Mucosa of stomach (tissue), 1 donor: ENCODE measurements around the gene PEX3.
"Not testable (repeated sequence)": the region's sequence is repeated elsewhere in the genome, so short reads cannot be mapped to it uniquely, and the experiment has no call there.

Experiments
- H3K27me3 ChIP-seq: one replicate; pipeline ENCODE4 v1.7.0; 2013; ENCODE audit warnings: mild to moderate bottlenecking, low read length; ENCODE audit not compliant: control insufficient read depth, insufficient read depth
- H3K36me3 ChIP-seq: one replicate; pipeline ENCODE4 v1.7.0; 2013; ENCODE audit warnings: low read length; ENCODE audit not compliant: control insufficient read depth, insufficient read depth
- H3K4me1 ChIP-seq: one replicate; pipeline ENCODE4 v1.7.0; 2013; ENCODE audit warnings: mild to moderate bottlenecking, low read length; ENCODE audit not compliant: control insufficient read depth, insufficient read depth
- H3K4me3 ChIP-seq: one replicate; pipeline ENCODE4 v1.7.0; 2013; ENCODE audit warnings: low read length
- H3K9ac ChIP-seq: one replicate; pipeline ENCODE4 v1.7.0; 2013; ENCODE audit warnings: mild to moderate bottlenecking, low read length, moderate library complexity
- H3K9me3 ChIP-seq: one replicate; pipeline ENCODE4 v1.7.0; 2013; ENCODE audit warnings: mild to moderate bottlenecking, low read length, moderate library complexity; ENCODE audit not compliant: control insufficient read depth
- donor health status: Pancreatic carcinoma.

The PEX3 gene

GRCh38 chr6:143426026-143426425 lies 24.6 kb upstream of the PEX3 start:
- no peak overlapping the region for H3K4me3 ChIP-seq
- no peaks in the 10 kb centered on the region for H3K4me1 ChIP-seq
- H3K9me3 ChIP-seq, result no peaks in the 10 kb centered on the region
- no peaks in the 10 kb centered on the region for H3K27me3 ChIP-seq
- H3K36me3 ChIP-seq, result no peaks in the 10 kb centered on the region
- H3K9ac ChIP-seq, result no peak overlapping the region

- no peak overlapping the region for H3K4me3 ChIP-seq
- H3K36me3 ChIP-seq, result no peaks in the 10 kb centered on the region
- H3K4me1 ChIP-seq, result no peaks in the 10 kb centered on the region
- no peak overlapping the region for H3K9ac ChIP-seq
- no peaks in the 10 kb centered on the region for H3K27me3 ChIP-seq
- no peaks in the 10 kb centered on the region for H3K9me3 ChIP-seq
These were observed 23.3 kb upstream of the PEX3 start for GRCh38 chr6:143427109-143427817.

- no peaks in the 10 kb centered on the region for H3K9me3 ChIP-seq
- H3K27me3 ChIP-seq, result no peaks in the 10 kb centered on the region
- H3K4me1 ChIP-seq, result no peaks in the 10 kb centered on the region
These were observed 20.6 kb upstream of the PEX3 start for GRCh38 chr6:143429970-143430369.

GRCh38 chr6:143431226-143431625 lies 19.4 kb upstream of the PEX3 start:
- Histone ChIP-seq H3K36me3 (no peaks in the 10 kb centered on the region), H3K27me3 (no peaks in the 10 kb centered on the region), H3K4me1 (no peaks in the 10 kb centered on the region), H3K4me3 (no peak overlapping the region), H3K9me3 (no peaks in the 10 kb centered on the region), H3K9ac (no peak overlapping the region)

More at GRCh38 chr6:143429970-143430369, 20.6 kb upstream of the PEX3 start:
- no peak overlapping the region for H3K9ac ChIP-seq
- no peaks in the 10 kb centered on the region for H3K36me3 ChIP-seq
- H3K4me3 ChIP-seq, result no peak overlapping the region

GRCh38 chr6:143432588-143432987 lies 18.0 kb upstream of the PEX3 start:
- no peaks in the 10 kb centered on the region for H3K4me1 ChIP-seq
- no peak overlapping the region for H3K4me3 ChIP-seq
- no peaks in the 10 kb centered on the region for H3K9me3 ChIP-seq
- H3K27me3 ChIP-seq, result no peaks in the 10 kb centered on the region
- H3K9ac ChIP-seq, result no peak overlapping the region
- no peaks in the 10 kb centered on the region for H3K36me3 ChIP-seq

- no peak overlapping the region for H3K4me3 ChIP-seq
- H3K4me1 ChIP-seq, result no peaks in the 10 kb centered on the region
- no peaks in the 10 kb centered on the region for H3K9me3 ChIP-seq
- H3K36me3 ChIP-seq, result no peaks in the 10 kb centered on the region
- no peak overlapping the region for H3K9ac ChIP-seq
- H3K27me3 ChIP-seq, result no peaks in the 10 kb centered on the region
These were observed 9.6 kb upstream of the PEX3 start for GRCh38 chr6:143441010-143441409.

- Histone ChIP-seq H3K9ac (no peak overlapping the region), H3K36me3 (no peaks in the 10 kb centered on the region), H3K4me3 (no peak overlapping the region), H3K27me3 (no peaks in the 10 kb centered on the region), H3K4me1 (no peaks in the 10 kb centered on the region), H3K9me3 (no peaks in the 10 kb centered on the region)
These were observed 8.7 kb upstream of the PEX3 start for GRCh38 chr6:143441680-143442545.

GRCh38 chr6:143443096-143443495 lies 7.5 kb upstream of the PEX3 start:
- no peaks in the 10 kb centered on the region for H3K4me1 ChIP-seq
- H3K27me3 ChIP-seq, result no peaks in the 10 kb centered on the region
- no peaks in the 10 kb centered on the region for H3K9me3 ChIP-seq
- no peak overlapping the region for H3K4me3 ChIP-seq
- H3K9ac ChIP-seq, result no peak overlapping the region
- H3K36me3 ChIP-seq, result no peaks in the 10 kb centered on the region

- H3K4me3 ChIP-seq, H3K4me1 ChIP-seq, H3K9me3 ChIP-seq, H3K36me3 ChIP-seq, H3K27me3 ChIP-seq, H3K9ac ChIP-seq: not testable (repeated sequence)
These were observed 2.7 kb upstream of the PEX3 start for GRCh38 chr6:143447865-143448264.

GRCh38 chr6:143449082-143449713 lies 1.4 kb upstream of the PEX3 start:
- H3K9ac ChIP-seq, result peak overlapping the region; percentile 85
- H3K9me3 ChIP-seq, result no peaks in the 10 kb centered on the region
- peak overlapping the region; percentile 73 for H3K4me3 ChIP-seq

GRCh38 chr6:143449714-143450452 lies 722 bp upstream of the PEX3 start:
- Histone ChIP-seq H3K4me3 (peak overlapping the region; percentile 73), H3K9me3 (no peaks in the 10 kb centered on the region), H3K9ac (peak overlapping the region; percentile 85), H3K36me3 (no peaks in the 10 kb centered on the region), H3K27me3 (no peaks in the 10 kb centered on the region), H3K4me1 (peaks cover 7% of the 10 kb centered on the region)

More at GRCh38 chr6:143449082-143449713, 1.4 kb upstream of the PEX3 start:
- peaks cover 7% of the 10 kb centered on the region for H3K4me1 ChIP-seq
- no peaks in the 10 kb centered on the region for H3K36me3 ChIP-seq
- no peaks in the 10 kb centered on the region for H3K27me3 ChIP-seq
